Mesenchymal stem cell (in vitro differentiated cells and primary cell): ENCODE measurements around the gene ERMAP.

Experiments
- DNase-seq: peaks from one replicate; pipeline ENCODE4 v3.0.0-alpha.2; 2013
- H2AFZ ChIP-seq: one replicate; pipeline ENCODE4 v1.6.1; 2013; ENCODE audit warnings: low read depth, mild to moderate bottlenecking, control low read depth, inconsistent platforms, low read length, moderate library complexity
- H2AK5ac ChIP-seq: 2 replicates; pipeline ENCODE4 v1.6.1; 2013; ENCODE audit warnings: low read length, moderate library complexity, mild to moderate bottlenecking, inconsistent platforms; ENCODE audit not compliant: severe bottlenecking
- H2BK120ac ChIP-seq: one replicate; pipeline ENCODE4 v1.6.1; 2013; ENCODE audit warnings: low read depth, mild to moderate bottlenecking, inconsistent platforms, low read length, moderate library complexity
- H2BK12ac ChIP-seq, 2 experiments: one replicate each; pipeline ENCODE4 v1.6.1; 2013; ENCODE audit warnings: inconsistent platforms in 2 of 2, low read length in 2 of 2, mild to moderate bottlenecking in 2 of 2, moderate library complexity in 2 of 2, control low read depth in 1 of 2
- H2BK15ac ChIP-seq: one replicate; pipeline ENCODE4 v1.6.1; 2013; ENCODE audit warnings: mild to moderate bottlenecking, low read depth, inconsistent platforms; ENCODE audit not compliant: poor library complexity, severe bottlenecking
- H2BK5ac ChIP-seq: 2 replicates; pipeline ENCODE4 v1.6.1; 2013; ENCODE audit warnings: low read depth, mild to moderate bottlenecking, low read length, control low read depth, inconsistent platforms; ENCODE audit not compliant: poor library complexity, severe bottlenecking
- H3K14ac ChIP-seq, 2 experiments: one replicate each; pipeline ENCODE4 v1.6.1; 2013; ENCODE audit warnings: inconsistent platforms in 2 of 2, low read length in 2 of 2, control low read depth in 1 of 2, mild to moderate bottlenecking in 1 of 2, moderate library complexity in 1 of 2
- H3K18ac ChIP-seq, 2 experiments: one replicate each; pipeline ENCODE4 v1.6.1; 2013; ENCODE audit warnings: inconsistent platforms in 2 of 2, low read length in 2 of 2, control low read depth in 1 of 2, low read depth in 1 of 2, mild to moderate bottlenecking in 1 of 2
- H3K23ac ChIP-seq, 2 experiments: one replicate each; pipeline ENCODE4 v1.6.1; 2013; ENCODE audit warnings: inconsistent platforms in 2 of 2, low read length in 2 of 2, mild to moderate bottlenecking in 2 of 2, moderate library complexity in 2 of 2, control low read depth in 1 of 2
- H3K27ac ChIP-seq: 2 replicates; pipeline ENCODE4 v1.5.1; 2013; ENCODE audit warnings: mild to moderate bottlenecking, moderate library complexity, low read length, control low read depth, inconsistent platforms; ENCODE audit not compliant: poor library complexity, severe bottlenecking
- H3K27me3 ChIP-seq, 2 experiments: 2 replicates each; pipeline versions ENCODE4 v1.6.1 to v1.7.0; 2013; ENCODE audit warnings: low read length in 2 of 2, mild to moderate bottlenecking in 2 of 2, moderate library complexity in 2 of 2, control low read depth in 1 of 2, inconsistent platforms in 1 of 2; ENCODE audit not compliant: control insufficient read depth in 1 of 2, insufficient read depth in 1 of 2
- H3K36me3 ChIP-seq, 2 experiments: 2 replicates each; pipeline versions ENCODE4 v1.6.1 to v1.7.0; 2013; ENCODE audit warnings: low read length in 2 of 2, control low read depth in 1 of 2, inconsistent platforms in 1 of 2, low read depth in 1 of 2, mild to moderate bottlenecking in 1 of 2; ENCODE audit not compliant: insufficient read depth in 2 of 2, control insufficient read depth in 1 of 2
- H3K4ac ChIP-seq, 2 experiments: one replicate each; pipeline ENCODE4 v1.6.1; 2013; ENCODE audit warnings: inconsistent platforms in 2 of 2, low read length in 2 of 2, mild to moderate bottlenecking in 2 of 2, moderate library complexity in 2 of 2, control low read depth in 1 of 2, low read depth in 1 of 2
- H3K4me1 ChIP-seq: 2 replicates; pipeline ENCODE4 v1.6.1; 2013; ENCODE audit warnings: low read depth, low read length, control low read depth; ENCODE audit not compliant: control insufficient read depth, insufficient read depth
- H3K4me2 ChIP-seq: 2 replicates; pipeline ENCODE4 v1.6.1; 2013; ENCODE audit warnings: low read length, mild to moderate bottlenecking, inconsistent platforms; ENCODE audit not compliant: poor library complexity, severe bottlenecking
- H3K4me3 ChIP-seq, 2 experiments: 2 replicates each; pipeline versions ENCODE4 v1.5.1 to v1.7.0; 2013; ENCODE audit warnings: low read length in 2 of 2, mild to moderate bottlenecking in 2 of 2, control low read depth in 1 of 2, low read depth in 1 of 2; ENCODE audit not compliant: insufficient read depth in 1 of 2
- H3K79me1 ChIP-seq: replicated peaks from 2 replicates; pipeline ENCODE4 v1.6.1; 2013; ENCODE audit warnings: mild to moderate bottlenecking, control low read depth, low read length, inconsistent platforms; ENCODE audit not compliant: poor library complexity, severe bottlenecking
- H3K9ac ChIP-seq: 2 replicates; pipeline ENCODE4 v1.7.0; 2013; ENCODE audit warnings: mild to moderate bottlenecking, low read length, moderate library complexity
- H3K9me3 ChIP-seq: 2 replicates; pipeline ENCODE4 v1.7.0; 2013; ENCODE audit warnings: mild to moderate bottlenecking, low read length; ENCODE audit not compliant: control insufficient read depth
- H4K8ac ChIP-seq: one replicate; pipeline ENCODE4 v1.6.1; 2013; ENCODE audit warnings: inconsistent platforms, mild to moderate bottlenecking, low read length, moderate library complexity
- H4K91ac ChIP-seq: one replicate; pipeline ENCODE4 v1.6.1; 2013; ENCODE audit warnings: mild to moderate bottlenecking, low read length, inconsistent platforms
- WGBS: methylation state at CpG from one replicate; pipeline ENCODE4 v1.1.7; 2013; ENCODE audit warnings: mixed read lengths; 5-methylcytosine and 5-hydroxymethylcytosine counted together

ERMAP gene

DNA sequence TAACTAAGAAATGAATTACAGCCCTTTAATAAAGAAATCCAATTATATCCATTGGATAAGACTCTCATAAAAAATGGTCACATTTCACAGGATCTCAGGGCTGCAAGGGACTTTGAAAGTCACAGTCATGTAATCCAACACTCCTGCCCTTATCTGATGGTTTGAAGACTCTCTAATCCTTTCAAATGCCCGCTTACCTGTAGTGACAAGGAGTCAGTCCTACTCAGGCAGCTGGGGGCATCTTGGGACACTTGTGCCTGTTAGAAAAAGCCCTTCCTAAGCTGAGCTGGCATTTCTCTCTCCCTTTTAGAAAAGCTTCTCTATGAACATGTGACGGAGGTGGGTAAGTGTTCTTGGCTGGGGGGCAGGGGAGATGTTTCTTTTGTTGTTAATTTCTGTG lies 18.5 kb downstream of the ERMAP start:
- Histone ChIP-seq H2BK120ac (no peak overlapping the region), H3K36me3 (peaks cover 18 to 48% of the 10 kb centered on the region in 2 experiments), H2AK5ac (no peak overlapping the region)

DNA sequence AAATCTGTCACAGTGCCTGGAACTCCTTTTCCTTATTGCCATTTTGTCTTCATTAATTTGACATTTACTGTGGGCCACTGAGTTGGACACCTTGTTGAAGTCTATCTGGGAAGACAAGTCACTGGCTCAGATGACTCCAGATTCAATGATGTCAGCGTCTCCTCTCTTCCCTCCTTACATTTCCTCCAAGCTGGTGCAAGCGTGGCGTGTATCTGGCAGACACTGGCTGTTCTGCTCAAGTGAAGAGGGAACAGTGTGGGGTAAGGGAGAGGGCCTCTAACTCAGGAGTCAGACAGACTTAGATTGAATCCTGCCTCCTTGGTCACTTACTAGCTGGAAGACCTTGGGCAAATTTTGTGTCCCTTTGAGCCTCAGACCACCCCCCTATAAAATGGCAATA lies 20.8 kb downstream of the ERMAP start:
- Histone ChIP-seq H2BK5ac (no peak overlapping the region), H3K4me3 (no peak overlapping the region), H3K9me3 (no peaks in the 10 kb centered on the region), H2AFZ (no peak overlapping the region), H4K91ac (no peak overlapping the region), H3K27ac (no peak overlapping the region), H3K79me1 (no peaks in the 10 kb centered on the region), H3K4ac (no peak overlapping the region), H3K36me3 (peaks cover 16 to 61% of the 10 kb centered on the region in 2 experiments), H3K23ac (no peak overlapping the region), H2AK5ac (no peak overlapping the region), H3K14ac (no peak overlapping the region), H3K18ac (no peak overlapping the region), H3K27me3 (no peaks in the 10 kb centered on the region), H2BK15ac (no peak overlapping the region), H4K8ac (no peak overlapping the region), H3K4me2 (no peak overlapping the region), H3K9ac (no peak overlapping the region), H2BK12ac (no peak overlapping the region), H3K4me1 (no peaks in the 10 kb centered on the region), H2BK120ac (no peak overlapping the region)
- no peak for DNase-seq
- WGBS = 60% methylated on average over 3 of the region's 3 CpGs

More for the DNA sequence above, 18.5 kb downstream of the ERMAP start:
- 93% methylated on average over 1 of the region's 2 CpGs for WGBS
- Histone ChIP-seq H3K4me2 (no peak overlapping the region), H3K79me1 (no peaks in the 10 kb centered on the region), H2AFZ (no peak overlapping the region), H3K4me3 (no peak overlapping the region), H2BK15ac (no peak overlapping the region), H3K9ac (no peak overlapping the region), H3K27me3 (no peaks in the 10 kb centered on the region), H3K23ac (no peak overlapping the region), H4K8ac (no peak overlapping the region), H3K9me3 (no peaks in the 10 kb centered on the region), H2BK12ac (no peak overlapping the region), H3K4me1 (no peaks in the 10 kb centered on the region), H4K91ac (no peak overlapping the region), H2BK5ac (no peak overlapping the region), H3K4ac (no peak overlapping the region), H3K18ac (no peak overlapping the region), H3K14ac (no peak overlapping the region), H3K27ac (no peak overlapping the region)
- no peak for DNase-seq

DNA sequence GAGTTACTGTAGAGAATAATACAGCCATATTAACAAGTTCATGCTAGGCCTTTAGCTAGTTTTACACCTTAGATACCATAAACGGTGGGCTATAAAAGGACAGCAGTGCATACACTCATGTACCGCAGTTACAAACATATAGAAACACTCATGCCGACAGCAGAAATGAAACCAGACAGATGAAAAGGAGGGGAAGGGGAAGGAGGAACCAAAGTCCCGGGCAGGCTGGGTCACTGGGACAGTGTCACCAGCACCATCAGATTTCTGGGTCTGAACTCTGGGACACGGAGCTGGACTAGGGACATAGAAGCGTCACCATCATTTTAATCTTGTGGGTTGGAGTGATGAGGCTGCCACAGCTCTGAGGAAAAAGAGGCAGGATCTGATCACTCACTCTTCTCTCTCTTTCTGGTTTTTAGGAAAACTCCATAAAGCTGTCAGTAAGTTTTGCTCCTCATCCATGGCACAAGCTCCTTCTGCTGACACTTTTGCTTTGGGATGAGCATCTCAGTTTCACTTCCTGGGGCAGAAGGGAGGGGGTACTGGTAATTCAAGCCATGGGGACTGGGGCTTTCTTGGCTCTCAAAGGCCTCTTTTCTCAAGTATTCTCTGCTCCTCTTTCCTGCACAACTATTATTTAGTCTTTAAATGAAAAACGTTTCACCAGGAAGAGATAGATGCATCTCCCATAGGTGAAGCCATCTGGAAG lies 21.7 kb downstream of the ERMAP start:
- Histone ChIP-seq H2BK120ac (no peak overlapping the region), H2BK5ac (no peak overlapping the region), H4K91ac (no peak overlapping the region), H3K79me1 (no peaks in the 10 kb centered on the region), H3K4me1 (no peaks in the 10 kb centered on the region), H3K14ac (no peak overlapping the region), H2BK12ac (no peak overlapping the region), H4K8ac (no peak overlapping the region), H3K27ac (no peak overlapping the region), H3K4me2 (no peak overlapping the region), H3K36me3 (peaks cover 20 to 69% of the 10 kb centered on the region in 2 experiments), H3K23ac (no peak overlapping the region), H3K4ac (no peak overlapping the region), H3K27me3 (no peaks in the 10 kb centered on the region), H3K9ac (no peak overlapping the region), H2AFZ (no peak overlapping the region), H3K4me3 (no peak overlapping the region), H2AK5ac (no peak overlapping the region), H3K9me3 (no peaks in the 10 kb centered on the region), H2BK15ac (no peak overlapping the region), H3K18ac (no peak overlapping the region)
- DNase-seq = no peak
- WGBS = 91% methylated on average over 7 of the region's 7 CpGs

DNA sequence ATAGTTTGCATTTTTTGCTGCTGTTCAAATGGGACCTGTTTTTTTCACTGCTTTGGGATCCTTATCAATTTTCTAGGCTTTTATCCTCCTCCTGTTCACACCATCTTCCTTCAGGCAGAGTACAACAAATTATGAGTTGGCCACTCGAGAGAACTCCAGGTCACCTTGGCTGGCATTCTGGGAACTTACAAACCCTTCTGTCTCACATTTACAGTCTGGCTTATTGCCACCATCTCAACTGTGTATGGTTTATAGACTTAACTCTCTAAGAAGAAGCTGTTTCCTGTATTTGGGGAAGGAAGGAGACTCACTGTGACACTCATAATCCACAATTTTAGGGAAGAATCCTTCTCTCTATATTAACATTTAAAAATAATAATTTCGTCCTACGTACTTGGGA lies 24.1 kb downstream of the ERMAP start:
- Histone ChIP-seq H3K27me3 (no peaks in the 10 kb centered on the region), H3K14ac (no peak overlapping the region), H2BK120ac (no peak overlapping the region), H3K4me1 (no peaks in the 10 kb centered on the region), H3K4me3 (no peak overlapping the region), H3K9me3 (no peaks in the 10 kb centered on the region), H3K9ac (no peak overlapping the region), H2BK15ac (no peak overlapping the region), H2BK5ac (no peak overlapping the region), H3K18ac (no peak overlapping the region), H4K91ac (no peak overlapping the region), H2AK5ac (no peak overlapping the region), H3K23ac (no peak overlapping the region), H3K27ac (no peak overlapping the region), H2AFZ (no peak overlapping the region), H3K4ac (no peak overlapping the region), H3K36me3 (peaks cover 14 to 54% of the 10 kb centered on the region in 2 experiments), H3K79me1 (peaks cover 2% of the 10 kb centered on the region), H3K4me2 (no peak overlapping the region), H4K8ac (no peak overlapping the region), H2BK12ac (no peak overlapping the region)
- no peak for DNase-seq
- 90% methylated on average over 3 of the region's 3 CpGs for WGBS
